Calu3 (cell line): ENCODE data around the gene ZNF615. TPM values are rescaled to one million over a fixed set of nuclear protein-coding genes. Genes with fewer than 3 reads are reported as not detected.
"Not testable (repeated sequence)": the region's sequence is repeated elsewhere in the genome, so short reads cannot be mapped to it uniquely, and the experiment has no call there.

Experiments
- BruUV-seq: library from RNA; stranded (reverse); fragments of 400-500 nt; replicated peaks from 2 replicates; lab custom pipeline; 2021; lab: Mats Ljungman, UMichigan
- CTCF ChIA-PET: fragments of 300-600 bp; sonication (Branson Sonifier 250); formaldehyde crosslinking; loops from one replicate; lab custom pipeline; 2022; ENCODE audit warnings: antibody characterized with exemption; lab: Charles Lee
- DNase-seq: peaks from one replicate; pipeline ENCODE4 v3.0.0; 2022
- H3K27ac Mint-ChIP-seq: one replicate; pipeline ENCODE4 v1.8.0; 2022; ENCODE audit warnings: mixed read lengths; ENCODE audit not compliant: unreplicated experiment
- H3K27me3 Mint-ChIP-seq: one replicate; pipeline ENCODE4 v1.8.0; 2022; ENCODE audit warnings: mixed read lengths; ENCODE audit not compliant: unreplicated experiment
- H3K36me3 Mint-ChIP-seq: one replicate; pipeline ENCODE4 v1.8.0; 2022; ENCODE audit warnings: mild to moderate bottlenecking, moderate library complexity, mixed read lengths; ENCODE audit not compliant: insufficient read depth, unreplicated experiment
- H3K4me1 Mint-ChIP-seq: one replicate; pipeline ENCODE4 v1.8.0; 2022; ENCODE audit warnings: mild to moderate bottlenecking, low read depth, mixed read lengths; ENCODE audit not compliant: unreplicated experiment
- H3K4me3 Mint-ChIP-seq: one replicate; pipeline ENCODE4 v1.8.0; 2022; ENCODE audit warnings: mild to moderate bottlenecking, low read depth, moderate library complexity, mixed read lengths; ENCODE audit not compliant: unreplicated experiment
- H3K9me3 Mint-ChIP-seq: one replicate; pipeline ENCODE4 v1.8.0; 2022; ENCODE audit warnings: low read depth, mixed read lengths; ENCODE audit not compliant: unreplicated experiment
- intact Hi-C: fragments of 100-400 bp; cut with micrococcal nuclease; formaldehyde crosslinking; loops from one replicate; pipeline ENCODE4 v1.10.0; 2022; ENCODE audit not compliant: unreplicated experiment
- total RNA-seq: library from RNA; stranded (reverse); gene quantifications from 2 replicates; pipeline ENCODE4 v1.2.3, GENCODE V29; 2022
- TF ChIP-seq, protein P1 (sequence below): fragments of 200-600 bp; IDR thresholded peaks from one replicate; pipeline ENCODE4 v1.8.0; 2022; ENCODE audit warnings: antibody characterized with exemption; ENCODE audit not compliant: unreplicated experiment

ZNF615 gene
- total RNA-seq, 1 experiment from 2014 or later: 7.3 TPM

DNA sequence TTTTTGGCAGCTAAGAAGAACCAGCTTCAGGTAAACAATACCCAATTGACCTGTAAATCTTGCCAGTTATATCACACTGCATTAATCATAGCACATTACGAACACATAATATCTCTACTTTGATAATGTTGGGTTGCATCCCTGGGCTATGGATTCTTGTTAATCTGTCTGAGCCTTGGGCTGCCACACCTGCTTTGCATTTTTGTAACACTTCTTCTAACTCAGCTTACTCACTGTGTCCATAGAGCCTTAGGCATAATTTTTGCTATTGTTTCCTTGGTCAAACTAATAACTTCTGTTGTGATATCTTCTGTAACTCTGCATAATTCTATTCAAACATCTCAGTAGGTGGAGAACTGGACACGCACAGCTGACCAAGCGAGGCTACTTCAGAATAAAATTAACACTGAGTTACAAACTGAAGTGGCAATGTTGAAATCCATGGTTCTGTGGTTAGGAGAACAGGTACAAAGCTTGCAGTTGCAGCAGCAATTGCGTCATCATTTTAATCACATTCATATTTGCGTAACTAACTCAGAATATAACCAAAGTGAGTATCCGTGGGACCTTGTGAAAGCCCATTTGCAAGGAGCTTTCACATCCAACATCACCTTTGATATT is 27.8 kb downstream of the ZNF615 start:
- no peak overlapping the region for H3K4me3 Mint-ChIP-seq
- H3K36me3 Mint-ChIP-seq: no peaks in the 10 kb centered on the region
- intact Hi-C loops: no loop called here
- BruUV-seq: no TSS peak
- H3K9me3 Mint-ChIP-seq: peaks cover 27% of the 10 kb centered on the region
- H3K27ac Mint-ChIP-seq: no peak overlapping the region
- H3K27me3 Mint-ChIP-seq: no peaks in the 10 kb centered on the region
- DNase-seq: no peak
- CTCF ChIA-PET: no interaction called here
- H3K4me1 Mint-ChIP-seq: no peaks in the 10 kb centered on the region
- TF ChIP-seq, protein P1, sequence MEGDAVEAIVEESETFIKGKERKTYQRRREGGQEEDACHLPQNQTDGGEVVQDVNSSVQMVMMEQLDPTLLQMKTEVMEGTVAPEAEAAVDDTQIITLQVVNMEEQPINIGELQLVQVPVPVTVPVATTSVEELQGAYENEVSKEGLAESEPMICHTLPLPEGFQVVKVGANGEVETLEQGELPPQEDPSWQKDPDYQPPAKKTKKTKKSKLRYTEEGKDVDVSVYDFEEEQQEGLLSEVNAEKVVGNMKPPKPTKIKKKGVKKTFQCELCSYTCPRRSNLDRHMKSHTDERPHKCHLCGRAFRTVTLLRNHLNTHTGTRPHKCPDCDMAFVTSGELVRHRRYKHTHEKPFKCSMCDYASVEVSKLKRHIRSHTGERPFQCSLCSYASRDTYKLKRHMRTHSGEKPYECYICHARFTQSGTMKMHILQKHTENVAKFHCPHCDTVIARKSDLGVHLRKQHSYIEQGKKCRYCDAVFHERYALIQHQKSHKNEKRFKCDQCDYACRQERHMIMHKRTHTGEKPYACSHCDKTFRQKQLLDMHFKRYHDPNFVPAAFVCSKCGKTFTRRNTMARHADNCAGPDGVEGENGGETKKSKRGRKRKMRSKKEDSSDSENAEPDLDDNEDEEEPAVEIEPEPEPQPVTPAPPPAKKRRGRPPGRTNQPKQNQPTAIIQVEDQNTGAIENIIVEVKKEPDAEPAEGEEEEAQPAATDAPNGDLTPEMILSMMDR: no peak

GRCh38 chr19:51978882-51979281 is 29.1 kb downstream of the ZNF615 start:
- peaks cover 2% of the 10 kb centered on the region for H3K36me3 Mint-ChIP-seq

GRCh38 chr19:51977346-51977745 is 30.7 kb downstream of the ZNF615 start:
- CTCF ChIA-PET: no interaction called here
- Mint-ChIP-seq H3K9me3 (peaks cover 24% of the 10 kb centered on the region), H3K4me3 (no peak overlapping the region), H3K36me3 (peaks cover 4% of the 10 kb centered on the region), H3K27ac (no peak overlapping the region), H3K4me1 (no peaks in the 10 kb centered on the region), H3K27me3 (no peaks in the 10 kb centered on the region)
- TF ChIP-seq, protein P1: no peak
- BruUV-seq: no TSS peak
- DNase-seq: no peak
- intact Hi-C loops: no loop called here

More at GRCh38 chr19:51978882-51979281, 29.1 kb downstream of the ZNF615 start:
- Mint-ChIP-seq H3K27ac (no peak overlapping the region), H3K27me3 (no peaks in the 10 kb centered on the region), H3K9me3 (peaks cover 27% of the 10 kb centered on the region), H3K4me3 (no peak overlapping the region), H3K4me1 (no peaks in the 10 kb centered on the region)
- CTCF ChIA-PET: no interaction called here
- TF ChIP-seq, protein P1: no peak
- no peak for DNase-seq
- BruUV-seq: no TSS peak
- intact Hi-C loops: no loop called here

GRCh38 chr19:51976852-51977251 is 31.2 kb downstream of the ZNF615 start:
- Mint-ChIP-seq H3K4me3 (no peak overlapping the region), H3K9me3 (peaks cover 29% of the 10 kb centered on the region), H3K27ac (no peak overlapping the region), H3K4me1 (no peaks in the 10 kb centered on the region), H3K36me3 (peaks cover 9% of the 10 kb centered on the region), H3K27me3 (no peaks in the 10 kb centered on the region)
- DNase-seq: no peak
- no TSS peak for BruUV-seq
- intact Hi-C loops: no loop called here
- CTCF ChIA-PET: no interaction called here
- TF ChIP-seq, protein P1: no peak

DNA sequence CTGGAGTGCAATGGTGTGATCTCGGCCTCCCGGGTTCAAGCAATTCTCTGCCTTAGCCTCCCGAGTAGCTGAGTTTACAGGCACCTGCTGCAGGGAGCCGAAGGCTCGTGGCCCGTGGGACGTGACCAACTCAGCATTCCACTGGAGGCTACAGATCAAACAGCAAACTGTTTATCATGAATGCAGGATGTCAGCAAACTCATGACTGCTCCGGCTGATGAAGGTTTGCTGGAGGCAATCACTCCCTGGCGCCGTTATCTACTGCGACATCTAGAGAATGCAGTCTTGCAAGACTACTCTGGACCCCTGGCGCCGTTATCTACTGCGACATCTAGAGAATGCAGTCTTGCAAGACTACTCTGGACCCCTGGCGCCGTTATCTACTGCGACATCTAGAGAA is 32.2 kb downstream of the ZNF615 start:
- DNase-seq, CTCF ChIA-PET, intact Hi-C loops, H3K27me3 Mint-ChIP-seq, H3K27ac Mint-ChIP-seq, H3K4me1 Mint-ChIP-seq, BruUV-seq, H3K4me3 Mint-ChIP-seq: not testable (repeated sequence)
- peaks cover 14% of the 10 kb centered on the region for H3K36me3 Mint-ChIP-seq
- peaks cover 31% of the 10 kb centered on the region for H3K9me3 Mint-ChIP-seq
